ENCODE measurements around the gene HABP2.
A peak's percentile ranks its signal among the peaks of the same experiment; 100 is the strongest.

HABP2 gene

DNA sequence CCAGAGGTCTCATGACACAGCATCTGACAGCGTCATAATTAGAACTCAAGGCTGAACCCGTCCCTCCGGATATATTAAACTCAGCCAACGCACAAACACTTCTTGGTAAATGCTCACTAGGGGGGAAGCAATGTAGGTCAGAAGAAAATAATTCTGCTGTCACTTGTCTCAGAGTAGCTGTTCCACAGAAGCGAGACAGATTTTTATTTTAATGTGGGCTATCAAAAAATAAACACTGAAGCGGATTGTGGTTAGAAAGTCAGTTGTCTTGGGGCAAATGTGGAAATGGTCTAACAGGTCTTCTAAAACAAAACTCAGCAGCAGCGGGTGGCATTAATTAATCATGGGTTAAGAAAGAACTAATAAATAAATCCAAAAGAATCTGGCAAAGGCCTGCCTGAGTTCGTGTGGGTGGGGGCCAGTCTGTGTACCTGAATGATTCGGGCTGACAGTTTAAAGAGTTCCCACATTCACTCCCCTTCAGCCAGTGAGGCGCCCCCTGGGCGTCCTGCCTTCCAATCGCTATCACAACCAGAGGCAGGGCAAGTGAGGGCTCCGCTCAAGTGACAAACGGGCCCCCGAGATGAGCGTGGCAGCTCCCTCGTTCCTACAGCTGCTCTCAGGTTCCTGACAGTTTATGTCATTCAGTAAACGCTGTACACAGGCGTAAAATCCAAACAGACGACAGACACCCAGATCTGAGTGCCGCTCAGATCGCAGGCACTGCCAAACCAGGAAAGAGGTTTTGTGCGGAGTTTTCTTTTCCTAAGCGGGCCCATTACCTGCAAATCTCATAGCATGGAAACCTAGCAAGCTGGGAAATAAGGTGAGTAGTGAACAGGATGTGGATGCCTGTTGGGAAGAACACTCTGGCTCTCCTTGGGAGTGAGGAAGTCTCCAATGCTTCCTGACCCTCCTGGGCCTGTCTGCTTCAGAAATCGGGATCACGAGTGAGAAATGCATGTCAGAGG lies 58.1 kb downstream of the HABP2 start:
- no peak overlapping the region for H3K4me3 ChIP-seq (ENCODE audit: control insufficient read depth, low read depth, low read length)
- TF ChIP-seq, protein P1, sequence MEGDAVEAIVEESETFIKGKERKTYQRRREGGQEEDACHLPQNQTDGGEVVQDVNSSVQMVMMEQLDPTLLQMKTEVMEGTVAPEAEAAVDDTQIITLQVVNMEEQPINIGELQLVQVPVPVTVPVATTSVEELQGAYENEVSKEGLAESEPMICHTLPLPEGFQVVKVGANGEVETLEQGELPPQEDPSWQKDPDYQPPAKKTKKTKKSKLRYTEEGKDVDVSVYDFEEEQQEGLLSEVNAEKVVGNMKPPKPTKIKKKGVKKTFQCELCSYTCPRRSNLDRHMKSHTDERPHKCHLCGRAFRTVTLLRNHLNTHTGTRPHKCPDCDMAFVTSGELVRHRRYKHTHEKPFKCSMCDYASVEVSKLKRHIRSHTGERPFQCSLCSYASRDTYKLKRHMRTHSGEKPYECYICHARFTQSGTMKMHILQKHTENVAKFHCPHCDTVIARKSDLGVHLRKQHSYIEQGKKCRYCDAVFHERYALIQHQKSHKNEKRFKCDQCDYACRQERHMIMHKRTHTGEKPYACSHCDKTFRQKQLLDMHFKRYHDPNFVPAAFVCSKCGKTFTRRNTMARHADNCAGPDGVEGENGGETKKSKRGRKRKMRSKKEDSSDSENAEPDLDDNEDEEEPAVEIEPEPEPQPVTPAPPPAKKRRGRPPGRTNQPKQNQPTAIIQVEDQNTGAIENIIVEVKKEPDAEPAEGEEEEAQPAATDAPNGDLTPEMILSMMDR (IDR thresholded peaks at IDR 0.05; ENCODE audit: control insufficient read depth, insufficient read depth, low read depth, low read length, missing control alignments), result no peak
- no peak for DNase-seq (ENCODE audit: low read depth)

DNA sequence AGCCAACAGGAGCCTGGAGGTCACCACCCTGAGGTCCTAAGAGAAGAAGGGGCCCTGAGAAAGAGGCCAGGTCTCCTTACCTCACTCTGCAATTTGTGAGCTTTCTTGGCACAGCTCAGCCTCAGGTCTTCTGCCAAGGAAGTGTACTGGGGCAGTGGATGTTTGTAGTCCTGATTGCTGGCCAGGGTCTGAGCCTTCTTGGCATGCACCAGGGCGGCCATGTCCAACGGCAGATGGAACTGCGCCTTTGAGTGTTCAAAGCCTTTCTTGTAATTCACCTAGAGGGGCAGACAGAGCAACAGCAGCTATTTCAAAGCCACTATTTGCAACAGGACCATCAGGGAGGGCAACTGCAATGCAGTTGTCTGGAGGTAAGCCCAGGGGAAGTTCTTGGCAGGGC lies 59.3 kb downstream of the HABP2 start:
- TF ChIP-seq, protein P1 (IDR thresholded peaks at IDR 0.05; ENCODE audit: control insufficient read depth, insufficient read depth, low read depth, low read length, missing control alignments), result no peak
- H3K4me3 ChIP-seq (ENCODE audit: control insufficient read depth, low read depth, low read length), result no peak overlapping the region
- DNase-seq (ENCODE audit: low read depth), result no peak

DNA sequence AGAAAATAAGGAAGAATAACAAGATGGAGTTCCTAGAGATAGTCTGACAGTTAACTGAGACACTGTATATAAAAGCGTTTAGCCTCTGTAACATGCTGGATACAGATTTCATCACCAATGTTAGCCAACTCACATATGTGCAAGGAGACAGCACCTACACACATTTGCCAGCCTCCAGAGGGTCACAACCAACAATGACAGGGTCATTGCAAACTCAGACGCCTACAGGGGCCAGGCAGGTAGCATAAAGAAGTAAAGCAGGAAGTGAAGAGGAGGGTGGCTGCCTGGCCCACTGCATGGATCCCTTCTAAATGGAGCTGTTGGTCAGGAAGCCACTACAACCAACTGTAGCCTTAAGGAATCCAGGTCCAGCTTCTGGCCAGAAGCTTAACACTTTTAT lies 60.6 kb downstream of the HABP2 start:
- H3K4me3 ChIP-seq (ENCODE audit: control insufficient read depth, low read depth, low read length), result no peak overlapping the region
- DNase-seq (ENCODE audit: low read depth), result no peak
- TF ChIP-seq, protein P1 (IDR thresholded peaks at IDR 0.05; ENCODE audit: control insufficient read depth, insufficient read depth, low read depth, low read length, missing control alignments), result no peak

DNA sequence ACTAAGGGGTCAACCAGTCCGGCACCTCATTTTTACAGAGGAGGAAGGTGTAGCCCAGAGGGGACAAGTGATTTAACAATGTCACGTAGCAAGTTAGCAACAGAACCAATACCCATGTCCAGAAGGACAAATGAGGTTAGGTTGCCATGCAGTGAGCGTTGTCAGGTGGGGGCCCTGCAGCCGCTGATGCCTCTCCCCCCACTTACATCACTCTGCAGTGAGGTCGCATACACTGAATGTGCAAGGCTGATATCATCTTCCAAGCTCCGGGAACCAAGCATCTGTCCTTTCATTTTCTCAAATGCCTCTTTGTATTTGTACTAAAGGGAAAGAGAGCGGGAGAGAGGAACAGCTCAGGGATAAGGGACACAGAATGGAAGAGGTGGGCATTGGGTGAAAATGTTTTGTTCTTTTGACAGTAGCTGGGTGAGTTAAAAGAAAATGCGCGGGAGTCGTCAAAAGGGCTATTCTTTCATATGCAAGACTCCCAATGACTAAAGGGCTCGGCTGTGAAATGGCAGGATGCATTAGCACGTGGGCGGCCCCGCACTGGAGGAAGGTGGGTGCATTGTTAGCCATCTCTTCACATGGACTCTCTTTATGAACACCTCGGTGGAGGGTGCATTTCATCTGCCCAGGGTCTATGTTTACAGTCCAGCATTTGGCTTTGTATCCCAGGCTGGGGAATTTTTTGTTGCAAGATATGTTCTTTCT lies 61.3 kb downstream of the HABP2 start:
- TF ChIP-seq, protein P1 (IDR thresholded peaks at IDR 0.05; ENCODE audit: control insufficient read depth, insufficient read depth, low read depth, low read length, missing control alignments), result no peak
- no peak for DNase-seq (ENCODE audit: low read depth)
- no peak overlapping the region for H3K4me3 ChIP-seq (ENCODE audit: control insufficient read depth, low read depth, low read length)

DNA sequence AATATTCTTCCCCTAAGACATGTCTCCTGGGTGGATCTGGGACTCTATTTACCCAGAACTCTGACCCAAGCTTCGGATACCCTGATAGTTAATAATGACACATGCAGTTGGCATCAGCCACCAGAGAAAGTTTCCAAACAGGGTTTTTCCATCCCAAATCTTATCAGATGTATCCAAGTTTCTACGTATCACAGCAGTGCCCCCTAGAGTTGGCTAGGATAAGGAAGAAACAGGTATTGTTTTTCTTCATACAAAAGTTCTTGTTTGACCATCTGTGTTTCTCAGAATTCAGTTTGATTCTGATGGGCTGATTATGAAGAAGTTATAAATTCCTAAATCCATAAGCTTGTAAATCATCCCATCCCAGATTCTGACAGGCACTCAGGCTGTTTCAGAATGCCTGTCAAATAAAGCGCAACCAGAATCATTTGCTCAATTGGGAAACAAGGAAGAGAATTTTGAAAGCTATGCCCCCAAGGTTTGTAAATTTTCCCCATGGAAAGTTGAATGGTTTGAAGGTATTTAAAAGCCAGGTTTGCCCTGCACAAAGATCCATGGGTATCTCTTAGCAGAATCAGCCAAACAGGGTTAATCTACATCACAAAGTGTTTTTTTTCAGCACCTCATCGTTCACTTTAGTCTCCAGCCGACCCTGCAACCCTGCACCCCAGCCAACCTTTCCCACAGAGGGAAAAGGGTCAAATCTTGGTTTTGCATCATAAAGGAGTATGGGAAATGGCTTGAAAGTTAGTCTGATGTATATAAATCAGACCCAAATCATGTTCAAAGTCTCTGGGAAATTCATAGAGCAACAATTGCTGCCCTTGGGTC lies 63.6 kb downstream of the HABP2 start:
- H3K4me3 ChIP-seq (ENCODE audit: control insufficient read depth, low read depth, low read length), result no peak overlapping the region
- DNase-seq (ENCODE audit: low read depth), result no peak
- TF ChIP-seq, protein P1 (IDR thresholded peaks at IDR 0.05; ENCODE audit: control insufficient read depth, insufficient read depth, low read depth, low read length, missing control alignments), result peak; percentile 37

DNA sequence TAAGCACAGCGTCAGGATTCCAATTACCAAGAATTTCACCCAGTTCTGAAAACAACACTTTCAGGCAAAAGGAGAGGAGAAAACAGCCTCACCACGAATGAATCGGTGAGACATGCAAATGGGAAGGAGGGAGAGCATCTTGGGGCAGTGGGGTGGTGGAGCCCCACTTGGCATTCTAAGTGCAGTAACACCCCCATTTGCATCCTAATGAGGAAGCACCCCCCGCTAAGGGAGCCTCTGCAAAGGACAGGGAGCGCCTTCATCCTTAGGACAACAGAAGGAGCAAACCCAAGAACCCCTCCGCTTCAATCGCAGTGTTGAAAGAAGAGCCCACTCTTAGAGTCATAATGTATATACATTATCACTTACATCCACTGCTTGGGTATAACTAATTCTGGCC lies 64.2 kb downstream of the HABP2 start:
- no peak overlapping the region for H3K4me3 ChIP-seq (ENCODE audit: control insufficient read depth, low read depth, low read length)
- no peak for DNase-seq (ENCODE audit: low read depth)
- TF ChIP-seq, protein P1 (IDR thresholded peaks at IDR 0.05; ENCODE audit: control insufficient read depth, insufficient read depth, low read depth, low read length, missing control alignments), result no peak
